HG03342 (cell line): ENCODE measurements around the gene KLK6.
"Not testable (repeated sequence)": the region's sequence is repeated elsewhere in the genome, so short reads cannot be mapped to it uniquely, and the experiment has no call there.

Experiments
- ATAC-seq: cut with Tn5 transposase; IDR thresholded peaks from one replicate; pipeline ENCODE4 v1.9.1; 2021; ENCODE audit warnings: mild to moderate bottlenecking, moderate library complexity; ENCODE audit not compliant: unreplicated experiment

Gene KLK6

DNA sequence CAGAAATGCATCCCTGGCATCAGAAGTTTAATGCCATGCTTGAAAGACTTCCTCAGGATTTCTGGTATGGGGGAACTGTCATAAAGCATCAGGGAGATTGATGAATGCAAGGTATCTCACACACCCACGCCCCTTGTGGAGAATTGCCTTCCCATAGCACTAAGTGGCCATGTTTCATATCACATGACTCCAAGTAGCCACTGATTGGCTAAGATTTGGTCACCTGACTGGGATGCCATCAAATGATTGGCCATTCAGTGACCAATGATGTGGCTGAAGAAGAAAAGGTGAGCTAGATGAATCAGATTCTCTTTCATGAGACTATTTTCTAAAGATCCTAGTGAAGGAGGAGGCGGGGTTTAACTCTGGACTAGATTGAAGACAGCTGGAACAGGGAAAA lies 24.7 kb upstream of the KLK6 start:
- ATAC-seq: no peak

- ATAC-seq: no peak
These were observed 23.3 kb upstream of the KLK6 start for GRCh38 chr19:50992666-50993035.

GRCh38 chr19:50984416-50984815 lies 15.0 kb upstream of the KLK6 start:
- ATAC-seq: not testable (repeated sequence)

DNA sequence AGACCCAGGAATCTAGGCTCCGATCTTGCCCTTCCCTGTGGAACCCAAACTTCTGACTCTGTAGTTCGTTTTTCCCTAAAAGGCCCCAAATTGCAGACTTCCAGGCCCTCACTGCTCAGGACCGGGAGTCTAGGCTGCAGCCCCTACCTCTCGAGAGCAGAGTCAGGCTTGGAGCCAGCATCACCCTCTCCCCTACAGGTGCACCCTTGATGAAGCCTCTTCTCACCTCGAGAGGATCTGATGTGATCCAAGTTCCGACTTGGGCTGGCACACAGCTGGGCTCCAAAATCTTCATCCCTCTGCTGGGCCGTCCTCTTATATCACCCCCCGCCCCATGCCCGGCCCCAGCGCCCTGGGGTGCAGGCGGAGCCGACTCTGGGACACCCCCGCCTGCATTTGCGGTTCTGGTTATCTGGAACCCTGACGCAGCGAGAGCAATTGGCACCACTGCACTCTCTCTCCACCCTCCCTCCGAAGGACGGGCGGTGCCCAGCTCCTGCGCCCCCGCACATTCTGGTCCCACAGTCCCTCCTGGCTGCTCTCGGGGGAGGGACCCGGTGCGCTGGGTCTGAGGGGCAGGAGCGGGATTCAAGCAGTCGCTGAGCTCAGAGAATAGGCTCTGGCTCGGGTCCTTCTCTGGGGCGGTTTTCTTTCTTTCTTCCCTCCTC lies 14.4 kb upstream of the KLK6 start, which contains the start of gene KLK7:
KLK7 (minus strand) TSS at position 293 of the 668 bp plus-strand sequence. CDS start 1,518 bp downstream, outside the sequence.
- no peak for ATAC-seq

DNA sequence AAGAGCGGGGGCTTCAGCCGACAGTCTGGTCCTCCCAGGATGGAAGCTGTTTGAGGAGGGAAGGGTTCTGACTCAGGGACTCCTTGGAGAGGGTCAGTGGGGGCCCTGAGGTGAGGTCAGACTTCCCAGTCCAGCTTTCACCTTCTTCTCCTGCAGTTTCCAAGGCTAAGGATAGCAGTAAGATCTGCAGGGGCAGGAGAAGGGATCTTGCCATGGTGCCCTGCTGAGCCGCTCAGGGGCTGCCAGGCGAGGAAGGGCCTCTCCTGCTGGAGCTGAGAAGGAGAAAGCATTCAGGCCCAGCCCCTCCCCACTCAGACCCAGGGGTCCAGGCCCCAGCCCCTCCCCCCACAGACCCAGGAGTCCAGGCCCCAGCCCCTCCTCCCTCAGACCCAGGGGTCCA lies 12.8 kb upstream of the KLK6 start:
- ATAC-seq: no peak

- ATAC-seq: no peak
These were observed 12.3 kb upstream of the KLK6 start for GRCh38 chr19:50981587-50982146.

DNA sequence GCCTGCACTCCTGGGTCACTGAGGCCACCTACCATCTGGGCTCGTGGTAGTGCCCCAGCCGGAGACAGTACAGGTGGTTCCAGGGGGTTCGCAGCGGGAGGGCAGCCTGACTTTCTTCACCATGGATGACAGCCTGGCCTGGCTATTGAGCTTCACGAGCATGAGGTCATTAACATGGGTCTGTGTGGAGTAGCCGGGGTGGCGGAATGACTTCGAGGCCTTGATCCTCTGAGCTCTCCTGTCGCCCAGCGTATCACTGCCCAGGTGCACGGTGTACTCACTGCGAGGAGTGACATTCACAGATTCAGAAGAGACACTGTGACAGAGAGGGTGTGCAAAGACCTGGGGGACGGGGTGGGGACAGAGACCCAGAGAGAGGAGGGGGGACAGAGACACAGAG lies 10.8 kb upstream of the KLK6 start:
- ATAC-seq: no peak

DNA sequence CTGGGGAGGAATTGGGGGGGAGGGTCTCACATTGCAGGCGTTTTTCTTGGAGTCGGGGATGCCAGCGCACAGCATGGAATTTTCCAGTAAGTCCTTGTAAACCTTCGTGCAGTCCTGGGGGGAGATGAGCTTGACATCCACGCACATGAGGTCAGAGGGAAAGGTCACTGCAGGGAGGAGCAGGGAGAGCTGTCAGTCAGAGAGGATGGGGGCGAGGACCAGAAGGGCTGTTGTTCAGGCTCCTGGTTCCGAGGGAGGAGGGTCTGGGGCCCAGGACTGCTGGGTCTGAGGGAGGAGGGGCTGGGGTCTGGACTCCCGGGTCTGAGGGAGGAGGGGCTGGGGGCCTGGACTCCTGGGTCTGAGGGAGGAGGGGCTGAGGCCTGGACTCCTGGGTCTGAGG lies 10.4 kb upstream of the KLK6 start:
- no peak for ATAC-seq

GRCh38 chr19:50978772-50979390 lies 9.5 kb upstream of the KLK6 start:
- no peak for ATAC-seq

DNA sequence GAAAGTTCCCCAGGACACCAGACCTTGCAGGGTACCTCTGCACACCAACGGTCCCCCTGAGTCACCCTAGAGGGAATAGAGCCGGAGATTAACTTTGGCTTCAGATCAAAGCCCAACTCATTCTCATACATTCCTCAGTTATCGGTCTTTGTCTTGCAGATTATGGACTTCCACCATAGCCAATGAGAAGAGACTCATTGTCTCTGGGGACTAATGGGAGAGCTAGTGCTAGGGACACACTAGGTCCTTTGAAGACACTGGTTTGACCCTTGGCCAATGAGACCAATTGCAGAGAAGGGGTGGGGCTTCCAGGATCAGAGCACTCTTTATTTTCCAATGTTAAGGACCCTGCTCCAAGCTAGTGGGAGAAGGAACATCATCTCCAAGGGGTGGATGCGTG lies 8.2 kb upstream of the KLK6 start:
- no peak for ATAC-seq

GRCh38 chr19:50975766-50976165 lies 6.4 kb upstream of the KLK6 start:
- ATAC-seq: no peak

- no peak for ATAC-seq
These were observed 5.5 kb upstream of the KLK6 start for GRCh38 chr19:50974702-50975556.

DNA sequence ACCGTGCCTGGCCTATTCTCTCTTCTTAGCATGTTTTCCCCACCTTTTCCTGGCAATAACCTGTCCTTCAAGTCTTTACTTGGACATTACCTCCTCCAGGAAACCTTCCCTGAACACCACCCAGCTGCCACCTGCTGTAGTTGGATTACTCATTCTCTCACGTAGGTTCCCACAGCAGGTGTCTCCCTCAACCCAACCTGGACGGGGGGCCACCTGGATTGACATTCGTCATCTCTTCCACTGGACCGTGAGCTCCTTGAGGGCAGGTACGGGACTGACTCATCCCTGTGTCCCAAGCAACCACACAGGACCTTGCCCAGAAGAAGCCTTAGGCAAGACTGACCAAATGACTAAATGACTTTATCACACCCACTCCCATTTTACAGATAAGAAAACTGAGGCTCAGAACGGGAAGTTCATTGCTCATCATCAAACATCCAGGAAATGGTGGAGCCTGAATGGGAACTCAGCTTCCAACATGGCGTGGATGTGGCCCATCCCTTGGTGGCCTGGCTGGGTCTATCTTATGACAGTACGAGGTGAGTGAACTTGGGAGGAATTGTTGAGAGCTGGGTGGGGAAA lies 3.5 kb upstream of the KLK6 start:
- ATAC-seq: no peak

- ATAC-seq: not testable (repeated sequence)
These were observed 419 bp upstream of the KLK6 start for GRCh38 chr19:50969810-50970209.

DNA sequence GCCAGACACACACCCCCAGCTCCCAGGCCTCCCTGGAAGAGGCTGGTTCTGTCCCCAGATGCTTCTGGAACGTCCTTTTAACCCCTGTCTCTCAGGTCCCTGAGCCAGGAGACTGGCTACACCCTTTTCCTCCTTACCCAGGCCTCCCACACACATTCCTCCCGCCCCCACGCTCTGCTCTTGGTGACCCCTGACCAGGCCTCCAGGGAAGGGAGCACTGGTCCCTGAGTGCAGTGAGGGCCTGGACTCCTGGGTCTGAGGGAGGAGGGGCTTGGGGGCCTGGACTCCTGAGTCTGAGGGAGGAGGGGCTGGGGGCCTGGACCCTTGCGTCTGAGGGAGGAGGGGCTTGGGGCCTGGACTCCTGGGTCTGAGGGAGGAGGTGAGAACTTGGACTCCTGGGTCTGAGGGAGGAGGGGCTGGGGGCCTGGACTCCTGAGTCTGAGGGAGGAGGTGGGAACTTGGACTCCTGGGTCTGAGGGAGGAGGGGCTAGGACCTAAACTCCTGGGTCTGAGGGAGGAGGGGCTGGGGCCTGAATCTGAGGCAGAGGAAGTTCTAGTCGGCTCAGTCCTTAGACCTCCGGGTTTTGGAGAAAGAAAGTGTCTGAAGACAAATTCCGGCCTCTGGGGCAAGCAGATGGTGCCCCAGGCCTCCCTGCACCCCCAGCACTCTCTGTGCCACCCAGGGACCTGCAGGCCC lies 527 bp downstream of the KLK6 start:
- no peak for ATAC-seq

- ATAC-seq: no peak
These were observed 1.3 kb downstream of the KLK6 start for GRCh38 chr19:50967929-50968715.

DNA sequence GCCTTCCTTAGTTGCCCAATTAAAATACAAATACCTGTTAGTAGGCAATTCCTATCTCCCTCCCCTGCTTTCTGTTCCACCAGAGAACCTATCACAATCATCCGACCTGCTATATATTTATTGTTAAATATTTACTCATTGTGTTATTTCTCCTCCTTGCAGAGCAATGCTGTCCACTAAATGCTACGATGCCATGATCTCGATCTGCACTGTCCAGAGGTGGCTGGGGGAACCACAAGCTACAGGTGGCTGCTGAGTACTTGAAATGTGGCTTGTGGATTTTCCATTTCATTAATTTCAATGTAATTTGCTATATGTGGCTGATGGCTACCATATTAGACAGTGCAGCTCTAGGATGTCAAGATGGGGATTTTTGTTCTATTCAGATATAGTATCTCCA lies 5.1 kb downstream of the KLK6 start:
- no peak for ATAC-seq

DNA sequence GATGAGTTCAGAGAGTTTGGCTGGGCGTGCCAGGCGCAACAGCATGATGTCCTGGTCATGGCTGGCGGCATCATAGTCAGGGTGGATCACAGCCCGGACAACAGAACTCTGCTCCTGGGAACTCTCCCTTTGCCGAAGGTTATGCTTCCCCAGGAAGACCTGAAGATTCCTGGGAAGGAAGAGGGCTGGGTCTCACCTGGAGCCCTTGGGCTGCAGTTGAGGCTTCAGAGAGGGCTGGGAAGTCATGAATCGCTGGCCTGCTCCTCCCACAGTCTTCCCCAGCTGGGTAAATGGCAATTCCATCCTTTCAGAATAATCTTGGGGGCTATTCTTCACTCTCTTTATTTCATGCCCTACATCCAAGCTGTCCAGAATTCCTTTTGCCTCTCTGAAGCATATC lies 6.0 kb downstream of the KLK6 start:
- no peak for ATAC-seq

DNA sequence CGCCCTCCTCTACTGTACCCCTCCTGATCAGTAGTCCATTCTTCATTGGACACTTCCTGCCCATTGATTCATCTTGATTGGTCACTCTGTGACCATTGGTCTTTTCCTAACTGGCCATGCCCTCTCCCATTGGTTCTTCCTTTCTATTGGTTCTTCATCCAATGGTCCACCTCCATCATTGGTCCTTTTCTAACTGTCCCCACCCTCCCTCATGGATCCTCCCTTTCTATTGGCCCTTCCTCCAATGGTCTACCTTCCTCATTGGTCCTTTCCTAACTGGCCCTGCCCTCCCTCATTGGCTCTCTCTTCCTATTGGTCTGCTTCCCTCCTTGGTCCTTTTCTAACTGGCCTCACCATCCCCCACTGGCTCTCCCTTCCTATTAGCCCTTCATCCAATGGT lies 7.1 kb downstream of the KLK6 start:
- ATAC-seq: no peak
